ENCODE results near the gene TMEM117. TPM values are rescaled to one million over a fixed set of nuclear protein-coding genes. Genes with fewer than 3 reads are reported as not detected.

The TMEM117 gene
- total RNA-seq, 1 donor from 2014 or later: 12.4 TPM

DNA sequence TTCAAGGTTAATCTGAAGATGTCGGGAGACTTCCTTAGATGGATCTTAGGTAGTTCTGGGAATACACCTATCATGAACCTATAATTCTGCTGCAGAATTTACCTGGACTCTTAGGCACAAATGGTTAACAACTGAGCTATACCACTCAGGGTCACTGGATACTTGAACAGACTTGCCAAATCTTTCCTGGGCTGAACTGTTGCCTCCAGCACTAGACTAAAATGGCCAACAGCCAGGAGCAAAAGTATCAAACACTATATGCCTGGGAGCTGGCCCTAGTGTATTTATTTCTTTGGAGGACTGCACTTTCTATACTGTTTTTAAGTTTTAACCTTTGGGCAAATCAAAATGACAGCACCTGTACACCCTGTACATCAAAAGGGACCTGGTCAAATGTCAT is 252.8 kb downstream of the TMEM117 start:
- Histone ChIP-seq H3K4me3 (ENCODE audit: low read depth, low read length) (no peak overlapping the region), H3K36me3 (ENCODE audit: control insufficient read depth, insufficient read depth, low read length) (no peaks in the 10 kb centered on the region), H3K27me3 (ENCODE audit: control insufficient read depth, insufficient read depth, low read length) (no peaks in the 10 kb centered on the region)
- no peak for TF ChIP-seq CTCF (IDR thresholded peaks at IDR 0.05; ENCODE audit: insufficient read depth, low read length, poor library complexity, severe bottlenecking)
- no peak for DNase-seq (ENCODE audit: low read depth)

GRCh38 chr12:44091948-44092606 is 256.2 kb downstream of the TMEM117 start:
- H3K4me3 ChIP-seq (ENCODE audit: low read depth, low read length): no peak overlapping the region
- no peak for TF ChIP-seq CTCF (IDR thresholded peaks at IDR 0.05; ENCODE audit: insufficient read depth, low read length, poor library complexity, severe bottlenecking)
- H3K27me3 ChIP-seq (ENCODE audit: control insufficient read depth, insufficient read depth, low read length): no peaks in the 10 kb centered on the region
- no peaks in the 10 kb centered on the region for H3K36me3 ChIP-seq (ENCODE audit: control insufficient read depth, insufficient read depth, low read length)
- no peak for DNase-seq (ENCODE audit: low read depth)

GRCh38 chr12:44098786-44099185 is 262.9 kb downstream of the TMEM117 start:
- H3K36me3 ChIP-seq (ENCODE audit: control insufficient read depth, insufficient read depth, low read length): no peaks in the 10 kb centered on the region
- no peak for DNase-seq (ENCODE audit: low read depth)
- no peaks in the 10 kb centered on the region for H3K27me3 ChIP-seq (ENCODE audit: control insufficient read depth, insufficient read depth, low read length)
- no peak overlapping the region for H3K4me3 ChIP-seq (ENCODE audit: low read depth, low read length)
- TF ChIP-seq CTCF (IDR thresholded peaks at IDR 0.05; ENCODE audit: insufficient read depth, low read length, poor library complexity, severe bottlenecking): no peak

GRCh38 chr12:44099486-44099885 is 263.6 kb downstream of the TMEM117 start:
- no peak for TF ChIP-seq CTCF (IDR thresholded peaks at IDR 0.05; ENCODE audit: insufficient read depth, low read length, poor library complexity, severe bottlenecking)
- H3K36me3 ChIP-seq (ENCODE audit: control insufficient read depth, insufficient read depth, low read length): no peaks in the 10 kb centered on the region
- H3K27me3 ChIP-seq (ENCODE audit: control insufficient read depth, insufficient read depth, low read length): no peaks in the 10 kb centered on the region
- no peak for DNase-seq (ENCODE audit: low read depth)
- H3K4me3 ChIP-seq (ENCODE audit: low read depth, low read length): no peak overlapping the region

- Histone ChIP-seq H3K4me3 (ENCODE audit: low read depth, low read length) (no peak overlapping the region), H3K36me3 (ENCODE audit: control insufficient read depth, insufficient read depth, low read length) (no peaks in the 10 kb centered on the region), H3K27me3 (ENCODE audit: control insufficient read depth, insufficient read depth, low read length) (no peaks in the 10 kb centered on the region)
- no peak for DNase-seq (ENCODE audit: low read depth)
- TF ChIP-seq CTCF (IDR thresholded peaks at IDR 0.05; ENCODE audit: insufficient read depth, low read length, poor library complexity, severe bottlenecking): no peak
Measured at GRCh38 chr12:44100264-44100663, 264.4 kb downstream of the TMEM117 start.

DNA sequence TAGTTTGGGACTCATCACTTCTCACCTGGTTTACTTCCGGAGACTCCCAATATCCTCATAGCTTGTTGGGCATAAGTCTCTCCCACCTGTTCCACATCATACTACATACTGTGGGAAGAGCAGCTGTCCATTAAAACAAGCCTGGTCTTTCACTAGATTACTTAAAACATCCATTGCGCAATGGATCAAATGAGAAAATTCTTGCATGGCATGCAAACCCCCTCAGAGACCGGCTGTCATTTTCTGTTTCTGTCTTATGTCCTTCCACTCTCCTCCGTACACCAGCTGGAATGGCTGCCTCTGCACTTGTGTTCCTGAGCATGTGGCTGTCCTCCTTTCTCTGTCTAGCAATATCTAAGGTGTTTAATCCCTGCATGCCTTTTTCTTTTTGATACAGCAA is 265.6 kb downstream of the TMEM117 start:
- no peak for DNase-seq (ENCODE audit: low read depth)
- Histone ChIP-seq H3K36me3 (ENCODE audit: control insufficient read depth, insufficient read depth, low read length) (no peaks in the 10 kb centered on the region), H3K27me3 (ENCODE audit: control insufficient read depth, insufficient read depth, low read length) (no peaks in the 10 kb centered on the region), H3K4me3 (ENCODE audit: low read depth, low read length) (no peak overlapping the region)
- TF ChIP-seq CTCF (IDR thresholded peaks at IDR 0.05; ENCODE audit: insufficient read depth, low read length, poor library complexity, severe bottlenecking): no peak

Data from kidney epithelial cell (primary cell).